ENCODE results near the gene WFDC2. TPM values are rescaled to one million over a fixed set of nuclear protein-coding genes. Genes with fewer than 3 reads are reported as not detected.
"Not testable (repeated sequence)": the region's sequence is repeated elsewhere in the genome, so short reads cannot be mapped to it uniquely, and the experiment has no call there.

Gene WFDC2
- total RNA-seq, 1 donor from 2014 or later, result 1.0 TPM

- DNase-seq (no peak), ATAC-seq (ENCODE audit: poor library complexity) (no peak)
- intact Hi-C loops (cut with DNase I), result no loop called here
These were observed 20.0 kb upstream of the WFDC2 start for GRCh38 chr20:45449528-45449927.

DNA sequence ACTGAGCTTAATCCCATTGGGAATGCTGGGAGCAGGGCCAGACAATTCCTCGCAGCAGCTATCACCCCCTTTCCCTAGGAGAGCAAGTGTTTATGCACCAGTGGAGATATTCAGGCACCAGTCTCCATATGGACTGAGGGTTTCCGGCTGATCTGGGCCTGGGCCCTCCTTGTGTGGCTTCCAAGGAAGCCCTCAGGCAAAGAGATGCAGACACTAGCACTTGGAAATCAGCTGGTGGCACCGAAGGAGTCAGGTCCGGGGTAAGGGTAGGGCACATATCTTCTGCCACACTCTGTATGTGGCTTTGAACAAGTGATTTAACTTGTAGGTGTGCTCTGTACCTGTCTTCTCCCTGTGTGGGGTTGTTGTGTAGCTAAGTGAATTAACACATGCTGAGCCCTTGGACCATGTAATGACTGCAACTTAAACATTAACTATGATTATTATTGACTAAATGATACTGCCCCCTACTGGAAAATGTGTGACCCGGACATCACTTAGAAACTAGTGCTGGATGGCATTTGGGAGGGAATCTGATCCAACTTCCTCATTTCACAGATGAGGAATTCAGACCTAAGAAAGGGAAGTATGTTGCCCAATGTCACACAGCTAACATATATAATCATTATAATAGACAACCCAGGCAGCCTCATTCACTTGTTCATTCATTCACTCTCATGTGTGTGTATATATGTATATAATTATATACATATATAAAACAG, 19.3 kb upstream of the WFDC2 start:
- intact Hi-C loops (cut with DNase I), result no loop called here
- peak; percentile 57 for ATAC-seq (ENCODE audit: poor library complexity)
- DNase-seq, result no peak

GRCh38 chr20:45452238-45452637, 17.3 kb upstream of the WFDC2 start:
- intact Hi-C loops (cut with DNase I), result no loop called here
- ATAC-seq (ENCODE audit: poor library complexity), result no peak
- DNase-seq, result no peak

- ATAC-seq (ENCODE audit: poor library complexity) (no peak), DNase-seq (no peak)
- intact Hi-C loops (cut with DNase I), result no loop called here
These were observed 16.5 kb upstream of the WFDC2 start for GRCh38 chr20:45452772-45453691.

GRCh38 chr20:45456632-45457031, 12.9 kb upstream of the WFDC2 start:
- intact Hi-C loops (cut with DNase I), result no loop called here
- DNase-seq (no peak), ATAC-seq (ENCODE audit: poor library complexity) (peak; percentile 27)

- intact Hi-C loops (cut with DNase I), result no loop called here
- ATAC-seq (ENCODE audit: poor library complexity), result no peak
These were observed 9.9 kb upstream of the WFDC2 start for GRCh38 chr20:45459606-45460005.

GRCh38 chr20:45461225-45461624, 8.3 kb upstream of the WFDC2 start:
- DNase-seq, result no peak
- intact Hi-C loops (cut with DNase I), result no loop called here
- no peak for ATAC-seq (ENCODE audit: poor library complexity)

More at GRCh38 chr20:45459606-45460005, 9.9 kb upstream of the WFDC2 start:
- no peak for DNase-seq

DNA sequence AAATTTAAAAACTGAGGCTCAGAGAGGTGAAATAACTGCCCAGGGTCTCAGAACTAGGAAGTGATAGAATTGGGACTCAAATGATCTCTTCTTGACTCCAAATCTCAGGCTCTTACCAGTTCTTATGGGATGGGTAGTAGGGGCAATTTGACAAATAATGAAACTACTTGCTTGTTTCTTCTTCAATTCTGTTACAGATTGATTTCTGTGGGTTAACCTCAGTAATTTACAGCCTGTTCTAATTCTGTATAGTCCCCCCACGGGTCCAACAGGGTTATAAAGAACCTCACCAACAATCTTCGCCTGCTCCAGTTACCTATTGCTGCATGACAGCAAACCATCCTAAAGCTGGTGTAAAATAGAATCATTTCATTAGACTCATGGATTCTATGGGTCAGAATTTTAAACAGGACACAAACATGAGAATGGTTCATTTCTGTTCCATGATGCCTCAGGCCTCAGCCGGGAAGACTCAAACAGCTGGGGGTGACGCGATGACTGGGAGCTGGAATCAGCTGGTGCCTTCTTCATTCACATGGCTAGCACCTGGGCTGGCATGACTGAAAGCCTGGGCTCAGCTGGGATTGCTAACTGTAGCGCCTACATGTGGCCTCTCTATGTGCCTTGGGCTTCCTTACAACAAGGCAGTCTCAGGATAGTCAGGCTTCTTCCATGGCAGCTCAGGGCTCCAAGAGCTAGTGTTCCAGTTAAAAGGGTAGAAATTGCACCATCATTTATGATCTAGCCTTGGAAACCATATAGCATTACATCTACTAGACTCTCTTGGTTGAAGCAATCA, 6.6 kb upstream of the WFDC2 start:
- DNase-seq, result no peak
- intact Hi-C loops (cut with DNase I), result no loop called here
- ATAC-seq (ENCODE audit: poor library complexity), result no peak

DNA sequence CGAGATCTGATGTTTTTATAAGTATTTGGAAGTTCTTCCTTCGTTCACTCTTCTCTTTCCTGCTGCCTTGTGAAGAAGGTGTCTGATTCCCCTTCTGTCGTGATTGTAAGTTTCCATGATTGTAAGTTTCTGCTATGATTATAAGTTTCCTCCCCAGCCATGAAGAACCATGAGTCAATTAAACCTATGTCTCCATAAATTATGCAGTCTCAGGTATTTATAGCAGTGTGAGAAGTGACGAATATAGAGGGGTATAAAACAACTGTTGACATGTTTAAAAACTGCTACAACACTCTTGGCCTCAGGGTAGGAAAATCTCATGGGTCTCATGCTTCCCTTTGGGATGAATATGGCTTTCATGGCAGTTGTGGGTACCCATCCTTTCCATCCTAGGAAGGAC, 5.8 kb upstream of the WFDC2 start:
- ATAC-seq (ENCODE audit: poor library complexity), result no peak
- intact Hi-C loops (cut with DNase I), result no loop called here
- no peak for DNase-seq

- DNase-seq, result no peak
- intact Hi-C loops (cut with DNase I), result no loop called here
- no peak for ATAC-seq (ENCODE audit: poor library complexity)
These were observed 3.9 kb upstream of the WFDC2 start for GRCh38 chr20:45465491-45466266.

DNA sequence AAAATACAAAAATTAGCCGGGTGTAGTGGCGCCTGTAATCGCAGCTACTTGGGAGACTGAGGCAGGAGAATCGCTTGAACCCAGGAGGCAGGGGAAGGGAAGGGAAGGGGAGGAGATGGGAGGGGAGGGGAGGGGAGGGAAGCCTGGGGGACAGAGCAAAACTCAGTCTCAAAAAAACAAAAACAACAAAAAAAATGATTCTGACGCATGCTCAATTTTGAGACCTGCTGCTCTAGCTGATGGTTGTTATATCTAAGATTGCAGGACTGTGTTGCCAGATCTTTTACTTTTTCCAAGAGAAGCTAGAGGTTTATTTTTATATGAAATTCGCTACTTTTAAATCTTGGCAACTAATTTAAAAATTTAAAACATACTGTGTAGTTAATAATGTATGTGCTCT, 2.4 kb upstream of the WFDC2 start:
- DNase-seq, result no peak
- intact Hi-C loops (cut with DNase I), result no loop called here
- ATAC-seq (ENCODE audit: poor library complexity), result no peak

DNA sequence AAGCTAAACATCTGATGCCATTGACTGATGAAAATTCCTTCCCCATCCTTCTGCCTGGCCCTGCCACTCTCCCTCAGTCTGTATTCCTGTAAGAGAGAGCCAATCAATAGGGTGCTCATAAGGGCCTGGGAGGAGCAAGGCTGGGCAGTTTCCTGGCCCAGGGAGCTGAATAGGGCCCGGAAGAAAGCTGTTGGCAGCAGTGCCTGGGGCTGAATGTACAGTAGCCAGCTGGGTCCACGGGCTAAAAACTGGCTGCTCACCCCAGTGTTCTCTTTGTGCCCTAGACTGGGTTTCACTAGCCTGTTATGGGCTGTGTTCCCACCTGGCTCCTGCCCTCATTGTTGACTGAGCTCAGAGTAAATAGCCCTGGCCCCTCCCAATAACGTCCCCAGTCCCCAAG, 1.7 kb upstream of the WFDC2 start:
- ATAC-seq (ENCODE audit: poor library complexity), result no peak

GRCh38 chr20:45470262-45470931, 844 bp downstream of the WFDC2 start:
- ATAC-seq (ENCODE audit: poor library complexity) (peak; percentile 87), DNase-seq (peak; percentile 52)
- intact Hi-C loops (cut with DNase I), result no loop called here

More for the DNA sequence above, 1.7 kb upstream of the WFDC2 start:
- intact Hi-C loops (cut with DNase I), result no loop called here
- no peak for DNase-seq

GRCh38 chr20:45470937-45471336, 1.4 kb downstream of the WFDC2 start:
- intact Hi-C loops (cut with DNase I), result no loop called here
- no peak for DNase-seq
- peak; percentile 39 for ATAC-seq (ENCODE audit: poor library complexity)

- intact Hi-C loops (cut with DNase I); ATAC-seq (ENCODE audit: poor library complexity); DNase-seq: not testable (repeated sequence)
These were observed 2.7 kb downstream of the WFDC2 start for GRCh38 chr20:45472286-45472685.

DNA sequence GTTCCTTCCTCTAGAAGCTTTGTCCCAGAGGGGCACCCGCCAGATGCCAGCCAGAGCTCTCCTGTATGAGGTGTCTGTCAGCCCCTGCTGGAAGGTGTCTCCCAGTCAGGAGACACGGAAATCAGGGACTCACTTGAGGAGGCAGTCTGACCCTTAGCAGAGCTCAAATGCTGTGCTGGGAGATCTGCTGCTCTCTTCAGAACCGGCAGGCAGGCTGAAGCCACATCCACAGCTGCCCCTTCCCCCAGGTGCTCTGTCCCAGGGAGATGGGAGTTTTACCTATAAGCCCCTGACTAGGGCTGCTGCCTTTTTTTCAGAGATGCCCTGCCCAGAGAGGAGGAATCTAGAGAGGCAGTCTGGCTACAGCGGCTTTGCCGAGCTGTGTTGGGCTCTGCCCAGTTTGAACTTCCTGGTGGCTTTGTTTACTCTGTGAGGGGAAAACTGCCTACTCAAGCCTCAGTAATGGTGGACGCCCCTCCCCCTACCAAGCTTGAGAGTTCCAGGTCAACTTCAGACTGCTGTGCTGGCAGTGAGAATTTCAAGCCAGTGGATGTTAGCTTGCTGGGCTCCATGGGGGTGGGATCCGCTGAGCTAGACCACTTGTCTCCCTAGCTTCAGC, 8.1 kb downstream of the WFDC2 start:
- ATAC-seq (ENCODE audit: poor library complexity); DNase-seq; intact Hi-C loops (cut with DNase I): not testable (repeated sequence)

DNA sequence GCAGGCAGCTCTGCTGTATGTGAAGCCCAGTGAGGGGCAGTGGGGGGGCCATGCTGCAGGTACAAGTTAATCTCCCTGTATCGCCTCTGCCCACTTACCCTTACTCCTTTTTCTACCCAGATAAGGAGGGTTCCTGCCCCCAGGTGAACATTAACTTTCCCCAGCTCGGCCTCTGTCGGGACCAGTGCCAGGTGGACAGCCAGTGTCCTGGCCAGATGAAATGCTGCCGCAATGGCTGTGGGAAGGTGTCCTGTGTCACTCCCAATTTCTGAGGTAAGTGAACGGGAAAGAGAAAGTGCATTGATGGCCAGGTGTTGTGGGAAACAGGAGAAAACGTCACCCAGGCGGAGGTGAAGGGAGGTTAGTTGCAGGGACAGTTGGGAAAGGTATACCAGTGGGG, 10.3 kb downstream of the WFDC2 start:
- no peak for ATAC-seq (ENCODE audit: poor library complexity)
- DNase-seq, result no peak
- intact Hi-C loops (cut with DNase I), result no loop called here
